Hepatocyte (in vitro differentiated cells): ENCODE results near the gene IGF1. TPM values are rescaled to one million over a fixed set of nuclear protein-coding genes. Genes with fewer than 3 reads are reported as not detected.

ENCODE experiments used
- DNase-seq: peaks from one replicate; pipeline ENCODE4 v3.0.0-alpha.2; 2016; ENCODE audit warnings: low spot score
- H2AFZ ChIP-seq: fragments of 200-600 bp; sonication (generic); 2 replicates; pipeline ENCODE4 v1.6.0; 2016; ENCODE audit warnings: antibody characterized with exemption, mild to moderate bottlenecking
- H3K27ac ChIP-seq: fragments of 200-600 bp; sonication (generic); 2 replicates; pipeline ENCODE4 v1.5.1; 2016; ENCODE audit warnings: mild to moderate bottlenecking
- H3K27me3 ChIP-seq: fragments of 200-600 bp; sonication (generic); 2 replicates; pipeline ENCODE4 v1.6.1; 2016
- H3K36me3 ChIP-seq: fragments of 200-600 bp; sonication (generic); replicated peaks from 2 replicates; pipeline ENCODE4 v1.5.1; 2016; ENCODE audit warnings: low read depth; ENCODE audit not compliant: insufficient read depth
- H3K4me1 ChIP-seq: fragments of 200-600 bp; sonication (generic); 2 replicates; pipeline ENCODE4 v1.5.1; 2016; ENCODE audit warnings: mild to moderate bottlenecking, moderate library complexity; ENCODE audit not compliant: insufficient read depth
- H3K4me2 ChIP-seq: fragments of 200-600 bp; sonication (generic); 2 replicates; pipeline ENCODE4 v1.6.0; 2016
- H3K4me3 ChIP-seq: fragments of 200-600 bp; sonication (generic); 2 replicates; pipeline ENCODE4 v1.5.1; 2016; ENCODE audit warnings: mild to moderate bottlenecking
- H3K79me2 ChIP-seq: fragments of 200-600 bp; sonication (generic); 2 replicates; pipeline ENCODE4 v1.6.0; 2017; ENCODE audit warnings: mild to moderate bottlenecking
- H3K9me2 ChIP-seq: fragments of 200-600 bp; sonication (generic); replicated peaks from 2 replicates; pipeline ENCODE4 v1.6.0; 2017; ENCODE audit warnings: mild to moderate bottlenecking; ENCODE audit not compliant: insufficient read depth
- H3K9me3 ChIP-seq: fragments of 200-600 bp; sonication (generic); 2 replicates; pipeline ENCODE4 v1.5.1; 2016; ENCODE audit warnings: low read depth, mild to moderate bottlenecking
- H4K20me1 ChIP-seq: fragments of 200-600 bp; sonication (generic); 2 replicates; pipeline ENCODE4 v1.6.0; 2016; ENCODE audit warnings: mild to moderate bottlenecking; ENCODE audit not compliant: insufficient read depth, poor library complexity, severe bottlenecking
- CTCF ChIP-seq: fragments of 200-600 bp; sonication (generic); IDR thresholded peaks from 2 replicates; pipeline ENCODE4 v1.5.1; 2016; ENCODE audit warnings: antibody characterized with exemption, mild to moderate bottlenecking; ENCODE audit not compliant: poor library complexity
- EZH2 ChIP-seq: fragments of 200-600 bp; sonication (generic); IDR thresholded peaks from 2 replicates; pipeline ENCODE4 v1.6.1; 2016; ENCODE audit warnings: antibody characterized with exemption, mild to moderate bottlenecking, borderline replicate concordance
- EZH2phosphoT487 ChIP-seq: fragments of 200-600 bp; sonication (generic); IDR thresholded peaks from one replicate; pipeline ENCODE4 v1.6.1; 2018; ENCODE audit warnings: antibody characterized with exemption, mild to moderate bottlenecking, low read depth, moderate library complexity; ENCODE audit not compliant: unreplicated experiment, severe bottlenecking
- WGBS: methylation state at CpG from one replicate; pipeline ENCODE4 v1.1.6; 2016; ENCODE audit warnings: low lambda C conversion rate; ENCODE audit errors: missing lambda C conversion rate; 5-methylcytosine and 5-hydroxymethylcytosine counted together
- polyA plus RNA-seq: library from polyadenylated mRNA; unstranded; fragments of >200 nt; fragmentation: Nextera tagmentation; extraction: Ambion mirVana; gene quantifications from 2 replicates; pipeline ENCODE4 v1.2.1, GENCODE V29; 2016
- total RNA-seq: library from RNA; depleted of rRNA; stranded (reverse); fragments of >200 nt; gene quantifications from 2 replicates; pipeline ENCODE4 v1.2.3, GENCODE V29; 2014

IGF1 gene
- total and polyA plus RNA-seq, 2 experiments from 2014 or later = 10.0 to 12.0 TPM

- H3K9me2 ChIP-seq = no peaks in the 10 kb centered on the region
- no peaks in the 10 kb centered on the region for H3K36me3 ChIP-seq
- peak overlapping the region; percentile 73 for H3K27ac ChIP-seq
- no peaks in the 10 kb centered on the region for H3K79me2 ChIP-seq
- H3K4me1 ChIP-seq = peaks cover 20% of the 10 kb centered on the region
- H2AFZ ChIP-seq = no peak overlapping the region
- TF ChIP-seq EZH2 (no peak), CTCF (no peak), EZH2phosphoT487 (no peak)
- WGBS = 80% methylated on average over 11 of the region's 11 CpGs
- peak overlapping the region; percentile 17 for H3K4me2 ChIP-seq
- no peaks in the 10 kb centered on the region for H3K27me3 ChIP-seq
- H3K9me3 ChIP-seq = no peaks in the 10 kb centered on the region
- H4K20me1 ChIP-seq = no peaks in the 10 kb centered on the region
- H3K4me3 ChIP-seq = no peak overlapping the region
- no peak for DNase-seq
Observed at GRCh38 chr12:102439426-102440405, 40.6 kb downstream of the IGF1 start.

GRCh38 chr12:102438827-102439210 lies 41.5 kb downstream of the IGF1 start:
- no peak for TF ChIP-seq CTCF
- no peak for TF ChIP-seq EZH2
- TF ChIP-seq EZH2phosphoT487 = no peak
- H3K4me2 ChIP-seq = peak overlapping the region; percentile 17
- peaks cover 20% of the 10 kb centered on the region for H3K4me1 ChIP-seq
- DNase-seq = no peak
- no peaks in the 10 kb centered on the region for H3K36me3 ChIP-seq
- H3K79me2 ChIP-seq = no peaks in the 10 kb centered on the region
- no peaks in the 10 kb centered on the region for H3K9me2 ChIP-seq
- no peaks in the 10 kb centered on the region for H3K27me3 ChIP-seq
- H3K9me3 ChIP-seq = no peaks in the 10 kb centered on the region
- H3K27ac ChIP-seq = peak overlapping the region; percentile 73
- no peak overlapping the region for H3K4me3 ChIP-seq
- H2AFZ ChIP-seq = no peak overlapping the region
- 56% methylated on average over 2 of the region's 2 CpGs for whole genome bisulfite sequencing
- no peaks in the 10 kb centered on the region for H4K20me1 ChIP-seq

GRCh38 chr12:102438047-102438826 lies 42.1 kb downstream of the IGF1 start:
- no peak for DNase-seq
- Histone ChIP-seq H3K27ac (peak overlapping the region; percentile 73), H3K79me2 (no peaks in the 10 kb centered on the region), H3K4me1 (peaks cover 20% of the 10 kb centered on the region), H3K4me2 (peak overlapping the region; percentile 17), H4K20me1 (no peaks in the 10 kb centered on the region), H2AFZ (no peak overlapping the region), H3K36me3 (no peaks in the 10 kb centered on the region), H3K27me3 (no peaks in the 10 kb centered on the region), H3K9me3 (no peaks in the 10 kb centered on the region), H3K9me2 (no peaks in the 10 kb centered on the region), H3K4me3 (no peak overlapping the region)
- TF ChIP-seq EZH2phosphoT487 = no peak
- TF ChIP-seq CTCF = no peak
- no peak for TF ChIP-seq EZH2
- WGBS = 60% methylated on average over 11 of the region's 11 CpGs
